ENCODE measurements around the gene FRMD4B.

FRMD4B gene

GRCh38 chr3:69174871-69175737 is 210.8 kb downstream of the FRMD4B start:
- DNase-seq (ENCODE audit: low spot score) = no peak

GRCh38 chr3:69174445-69174844 is 211.4 kb downstream of the FRMD4B start:
- DNase-seq (ENCODE audit: low spot score) = no peak

GRCh38 chr3:69172058-69172457 is 213.8 kb downstream of the FRMD4B start:
- DNase-seq (ENCODE audit: low spot score) = no peak

- DNase-seq (ENCODE audit: low spot score) = no peak
These were observed 219.4 kb downstream of the FRMD4B start for GRCh38 chr3:69166446-69166845.

GRCh38 chr3:69165744-69166143 is 220.1 kb downstream of the FRMD4B start:
- no peak for DNase-seq (ENCODE audit: low spot score)

GRCh38 chr3:69164296-69164695 is 221.6 kb downstream of the FRMD4B start:
- DNase-seq (ENCODE audit: low spot score) = no peak

- DNase-seq (ENCODE audit: low spot score) = no peak
These were observed 223.4 kb downstream of the FRMD4B start for GRCh38 chr3:69162308-69162980.

- peak; percentile 52 for DNase-seq (ENCODE audit: low spot score)
These were observed 224.1 kb downstream of the FRMD4B start for GRCh38 chr3:69161587-69162307.

GRCh38 chr3:69160525-69160924 is 225.4 kb downstream of the FRMD4B start:
- DNase-seq (ENCODE audit: low spot score) = no peak

GRCh38 chr3:69160107-69160506 is 225.8 kb downstream of the FRMD4B start:
- DNase-seq (ENCODE audit: low spot score) = no peak

- DNase-seq (ENCODE audit: low spot score) = no peak
These were observed 236.3 kb downstream of the FRMD4B start for GRCh38 chr3:69149586-69149985.

GRCh38 chr3:69145688-69146087 is 240.2 kb downstream of the FRMD4B start:
- DNase-seq (ENCODE audit: low spot score) = no peak

- peak; percentile 3 for DNase-seq (ENCODE audit: low spot score)
These were observed 241.2 kb downstream of the FRMD4B start for GRCh38 chr3:69144631-69145245.

- no peak for DNase-seq (ENCODE audit: low spot score)
These were observed 242.3 kb downstream of the FRMD4B start for GRCh38 chr3:69143612-69144011.

- no peak for DNase-seq (ENCODE audit: low spot score)
These were observed 243.0 kb downstream of the FRMD4B start for GRCh38 chr3:69142797-69143454.

GRCh38 chr3:69142090-69142489 is 243.8 kb downstream of the FRMD4B start:
- no peak for DNase-seq (ENCODE audit: low spot score)

GRCh38 chr3:69141313-69141712 is 244.6 kb downstream of the FRMD4B start:
- no peak for DNase-seq (ENCODE audit: low spot score)

- DNase-seq (ENCODE audit: low spot score) = no peak
These were observed 248.5 kb downstream of the FRMD4B start for GRCh38 chr3:69137412-69137811.

GRCh38 chr3:69137005-69137404 is 248.9 kb downstream of the FRMD4B start:
- no peak for DNase-seq (ENCODE audit: low spot score)

GRCh38 chr3:69130689-69131088 is 255.2 kb downstream of the FRMD4B start:
- DNase-seq (ENCODE audit: low spot score) = no peak

- no peak for DNase-seq (ENCODE audit: low spot score)
These were observed 256.4 kb downstream of the FRMD4B start for GRCh38 chr3:69129531-69129930.

- DNase-seq (ENCODE audit: low spot score) = no peak
These were observed 257.4 kb downstream of the FRMD4B start for GRCh38 chr3:69128509-69128908.
